T-helper 2 cell treated with Interferon-gamma antibody and Interleukin-4, amounts not matched to agents 100 ng/mL and 5 ng/mL, for 36 hours (primary cell): ENCODE data around the gene BTNL9. TPM values are rescaled to one million over a fixed set of nuclear protein-coding genes. Genes with fewer than 3 reads are reported as not detected.
"Not testable (repeated sequence)": the region's sequence is repeated elsewhere in the genome, so short reads cannot be mapped to it uniquely, and the experiment has no call there.

ENCODE experiments used
- intact Hi-C: fragments of 100-400 bp; cut with micrococcal nuclease; formaldehyde crosslinking; loops from one replicate; pipeline ENCODE4 v1.15.1; 2023
- total RNA-seq: library from RNA; stranded (reverse); gene quantifications from 2 replicates; pipeline ENCODE4 v1.2.3, GENCODE V29; 2022

Gene BTNL9
- total RNA-seq, 1 donor from 2014 or later, result not detected

DNA sequence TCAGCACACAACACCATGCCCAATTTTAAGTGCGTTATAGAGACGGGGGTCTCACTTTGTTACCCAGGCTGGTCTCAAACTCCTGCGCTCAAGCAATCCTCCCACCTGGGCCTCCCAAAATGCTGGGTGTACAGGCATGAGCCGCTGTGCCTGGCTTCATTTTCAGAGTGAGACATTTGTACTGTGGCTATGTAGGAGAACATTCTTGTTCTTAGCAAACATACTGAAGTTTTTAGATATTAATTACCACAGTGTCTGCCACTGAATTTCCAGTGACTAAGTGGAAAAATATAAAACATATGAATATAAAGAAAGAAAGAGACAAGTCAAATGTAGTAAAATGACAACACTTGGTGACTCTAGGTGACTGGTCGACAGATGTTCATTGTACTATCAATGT, 20.9 kb downstream of the BTNL9 start:
- intact Hi-C loops, result no loop called here

DNA sequence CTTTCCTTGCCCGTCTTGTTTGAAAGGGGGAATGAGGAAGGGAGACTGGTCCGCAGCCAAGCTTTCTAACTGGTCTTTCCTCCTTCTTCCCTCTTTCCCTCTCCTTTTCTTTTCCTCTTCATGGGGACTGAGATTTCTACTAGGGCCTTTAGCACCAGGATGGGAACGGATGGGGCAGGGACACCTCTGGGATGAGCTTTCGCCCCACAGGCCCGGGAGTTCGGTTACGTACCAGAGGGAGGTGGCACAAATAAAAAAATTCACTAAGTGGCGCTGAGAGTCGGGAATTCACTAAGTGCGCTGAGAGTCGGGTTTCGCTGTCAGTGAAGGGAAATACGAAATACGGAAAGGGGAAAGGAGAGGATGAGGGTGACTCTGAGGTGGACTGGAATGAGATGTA, 21.6 kb downstream of the BTNL9 start:
- intact Hi-C loops, result no loop called here

DNA sequence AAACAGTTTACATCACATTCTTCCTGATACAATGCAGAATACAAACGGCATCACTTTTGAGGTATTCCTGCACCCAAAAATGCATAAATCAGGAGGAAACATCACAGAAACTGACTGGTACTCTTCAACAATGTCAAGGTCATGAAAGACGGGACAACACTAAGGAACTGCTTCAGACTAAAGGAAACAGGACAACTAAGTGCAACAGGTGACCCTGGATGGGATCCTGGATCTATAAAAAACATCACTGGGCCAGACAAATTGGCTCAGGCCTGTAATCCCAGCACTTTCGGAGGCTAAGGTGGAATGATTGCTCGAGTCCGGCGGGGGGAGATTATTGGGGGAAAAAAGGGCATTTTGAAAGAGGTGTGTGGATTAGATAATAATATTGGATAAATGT, 22.6 kb downstream of the BTNL9 start:
- intact Hi-C loops, result no loop called here

DNA sequence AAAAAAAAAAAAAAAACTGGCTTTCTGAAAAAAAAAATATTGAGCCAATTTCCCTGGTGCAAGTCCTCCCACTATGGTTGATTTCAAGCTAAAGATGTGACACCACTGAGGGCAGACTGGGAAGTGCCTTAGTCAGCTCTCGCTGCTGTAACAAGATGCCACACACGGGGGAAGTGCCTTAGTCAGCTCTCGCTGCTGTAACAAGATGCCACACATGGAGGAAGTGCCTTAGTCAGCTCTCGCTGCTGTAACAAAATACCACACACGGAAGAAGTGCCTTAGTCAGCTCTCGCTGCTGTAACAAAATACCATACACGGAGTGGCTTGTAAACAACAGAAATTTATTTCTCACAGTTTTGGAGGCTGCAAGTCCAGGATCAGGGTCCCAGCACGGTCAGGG, 23.4 kb downstream of the BTNL9 start:
- intact Hi-C loops, result no loop called here

DNA sequence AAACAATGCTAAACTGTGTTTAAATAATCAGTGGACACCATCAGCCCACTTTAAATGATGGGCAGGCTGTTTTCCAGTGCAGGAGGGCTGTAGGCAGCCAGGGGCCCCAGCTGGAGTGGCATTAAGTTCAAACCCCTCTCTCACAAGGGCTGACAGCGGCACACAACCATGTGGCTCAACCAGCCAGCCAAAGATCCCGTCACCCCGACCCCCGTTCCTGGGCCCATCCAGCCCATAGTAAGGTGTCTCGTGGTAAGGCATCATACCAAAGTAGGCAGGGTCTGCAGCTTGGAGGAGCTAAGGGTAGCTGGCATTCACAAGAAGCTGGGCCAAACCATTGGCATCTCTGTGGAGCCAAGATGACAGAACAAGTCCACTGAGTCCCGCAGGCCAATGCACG, 24.9 kb downstream of the BTNL9 start:
- intact Hi-C loops, result no loop called here

DNA sequence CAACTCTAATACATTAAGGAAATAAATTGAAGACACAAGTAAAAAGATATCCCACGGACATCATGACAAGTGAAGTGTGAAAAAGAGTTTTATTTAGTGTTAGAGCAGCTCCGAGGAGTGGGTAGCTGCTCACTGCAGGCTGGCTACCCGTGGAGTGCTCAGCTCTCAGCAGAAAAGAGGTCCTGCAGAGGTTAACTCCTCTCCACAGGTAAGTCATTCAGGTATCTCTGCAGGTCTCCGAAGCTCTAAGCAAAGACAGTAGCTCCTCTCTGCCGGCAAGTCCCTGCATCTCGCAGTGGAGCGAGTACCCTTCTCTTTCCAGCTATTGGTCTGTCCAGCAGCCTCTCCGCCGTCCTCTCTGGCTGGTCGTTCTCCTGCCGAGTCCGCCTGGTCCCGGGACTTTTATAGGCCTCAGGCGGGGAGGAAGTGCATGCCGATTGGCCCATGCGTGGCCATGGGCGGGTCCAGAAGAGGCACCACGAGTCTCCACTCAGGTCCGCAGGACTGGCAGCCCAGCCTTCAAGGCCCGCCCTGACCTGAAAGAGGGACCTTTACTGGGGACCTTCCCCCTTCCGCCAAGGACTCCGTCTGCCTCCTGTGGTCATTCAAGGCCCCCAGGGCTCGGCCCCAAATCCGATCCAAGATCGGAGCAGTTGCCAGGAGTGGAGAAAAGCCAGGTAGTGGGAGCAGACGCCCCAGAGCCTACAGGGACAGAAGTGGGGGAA, 29.9 kb downstream of the BTNL9 start:
- intact Hi-C loops, result no loop called here

DNA sequence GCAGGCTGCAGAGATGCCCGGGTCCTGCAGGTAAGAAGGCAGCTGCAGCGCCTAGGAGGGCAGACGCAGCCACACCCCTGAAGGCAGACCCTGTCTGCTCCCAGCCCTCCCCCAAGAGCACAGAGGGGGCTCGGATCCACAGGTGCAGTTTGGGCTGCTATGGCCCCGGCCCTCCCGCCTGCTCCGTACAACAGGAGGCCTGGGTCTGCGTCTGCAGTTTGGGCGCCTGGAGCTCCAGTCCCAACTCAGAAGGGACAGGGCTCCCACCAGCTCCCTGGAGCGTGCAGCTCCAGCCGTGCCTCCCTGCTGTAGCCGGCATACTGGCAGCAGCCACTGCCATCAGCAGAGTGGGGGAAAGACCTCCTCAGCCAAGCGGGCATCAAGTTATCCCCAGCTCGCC, 30.5 kb downstream of the BTNL9 start:
- intact Hi-C loops, result no loop called here

DNA sequence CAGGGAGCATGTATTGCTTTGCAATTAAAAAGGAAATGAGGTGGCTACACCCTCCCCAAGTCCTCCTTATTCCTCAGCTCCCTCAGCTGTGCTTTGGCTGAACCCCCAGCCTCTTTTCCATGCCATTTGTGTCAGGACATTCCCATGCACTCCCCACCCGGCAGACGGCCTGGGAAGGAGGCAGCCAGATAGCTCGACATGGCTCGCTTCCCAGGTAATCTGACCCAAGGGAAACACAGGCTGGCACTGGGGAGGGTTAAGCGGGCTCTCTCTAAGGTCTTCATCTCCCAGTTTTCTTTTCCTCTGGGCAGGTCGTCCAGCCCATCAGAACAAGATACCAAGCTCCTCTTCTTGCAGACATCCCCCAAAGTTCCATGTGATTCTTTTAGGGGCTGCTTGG, 31.2 kb downstream of the BTNL9 start:
- intact Hi-C loops, result no loop called here

DNA sequence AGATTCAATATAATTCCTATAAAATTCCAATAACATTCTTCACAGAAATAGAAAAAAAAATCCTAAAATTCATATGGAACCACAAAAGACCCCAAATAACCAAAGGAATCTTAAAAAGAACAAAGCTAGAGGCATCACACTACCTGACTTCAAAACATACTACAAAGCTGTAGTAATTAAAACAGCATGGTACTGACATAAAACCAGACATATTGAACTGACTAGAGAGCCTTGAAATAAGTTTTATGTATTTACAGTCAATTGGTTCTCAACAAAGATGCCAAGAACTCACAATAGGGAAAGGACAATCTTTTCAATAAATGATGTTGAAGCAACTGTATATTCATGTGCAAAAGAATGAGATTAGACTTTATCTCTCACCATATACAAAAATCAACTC, 36.9 kb downstream of the BTNL9 start:
- intact Hi-C loops, result no loop called here

DNA sequence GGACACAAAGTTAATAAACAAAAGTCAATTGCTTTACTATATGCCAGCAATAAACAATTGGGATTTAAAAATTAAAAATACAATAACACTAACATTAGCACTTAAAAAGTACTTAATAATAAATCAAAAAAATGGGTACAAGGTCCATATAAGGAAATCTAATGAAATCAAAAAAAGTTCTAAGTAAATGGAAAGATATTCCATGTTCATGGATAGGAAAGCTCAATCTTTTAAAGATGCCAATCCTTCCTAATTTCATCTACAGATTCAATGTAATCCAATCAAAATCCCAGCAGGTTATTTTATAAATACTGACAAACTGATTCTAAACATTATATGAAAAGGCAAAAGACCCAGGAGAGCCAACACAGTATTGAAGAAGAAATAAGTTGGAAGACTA, 41.9 kb downstream of the BTNL9 start:
- intact Hi-C loops, result no loop called here

DNA sequence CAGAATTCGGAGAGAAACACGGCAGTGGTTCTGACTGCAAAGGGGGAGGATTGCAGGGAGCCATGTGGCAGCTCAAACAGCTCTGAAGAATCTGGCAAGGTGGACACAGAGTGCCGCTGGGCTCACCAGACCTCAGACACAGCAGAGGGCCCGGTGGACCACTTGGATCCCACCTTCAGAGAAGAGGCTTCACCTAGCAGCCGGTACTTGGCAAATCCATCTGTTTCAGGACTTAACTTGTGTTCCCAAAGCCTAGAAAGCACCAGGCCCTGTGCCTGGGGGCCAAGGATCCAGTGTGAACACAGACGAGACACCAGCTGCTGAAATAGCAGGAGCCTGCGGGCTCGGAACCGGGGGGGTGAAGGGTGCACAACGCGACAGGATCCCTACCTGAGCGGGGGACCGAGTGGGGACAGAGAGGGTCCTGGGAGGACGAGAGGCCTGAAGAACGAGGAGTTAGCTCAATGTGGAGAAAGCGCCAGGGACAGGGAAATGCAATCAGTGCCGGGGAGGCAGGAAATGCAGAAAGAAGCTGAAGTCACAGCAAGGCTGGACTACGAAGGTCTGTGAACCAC, 44.6 kb downstream of the BTNL9 start:
- intact Hi-C loops, result no loop called here

DNA sequence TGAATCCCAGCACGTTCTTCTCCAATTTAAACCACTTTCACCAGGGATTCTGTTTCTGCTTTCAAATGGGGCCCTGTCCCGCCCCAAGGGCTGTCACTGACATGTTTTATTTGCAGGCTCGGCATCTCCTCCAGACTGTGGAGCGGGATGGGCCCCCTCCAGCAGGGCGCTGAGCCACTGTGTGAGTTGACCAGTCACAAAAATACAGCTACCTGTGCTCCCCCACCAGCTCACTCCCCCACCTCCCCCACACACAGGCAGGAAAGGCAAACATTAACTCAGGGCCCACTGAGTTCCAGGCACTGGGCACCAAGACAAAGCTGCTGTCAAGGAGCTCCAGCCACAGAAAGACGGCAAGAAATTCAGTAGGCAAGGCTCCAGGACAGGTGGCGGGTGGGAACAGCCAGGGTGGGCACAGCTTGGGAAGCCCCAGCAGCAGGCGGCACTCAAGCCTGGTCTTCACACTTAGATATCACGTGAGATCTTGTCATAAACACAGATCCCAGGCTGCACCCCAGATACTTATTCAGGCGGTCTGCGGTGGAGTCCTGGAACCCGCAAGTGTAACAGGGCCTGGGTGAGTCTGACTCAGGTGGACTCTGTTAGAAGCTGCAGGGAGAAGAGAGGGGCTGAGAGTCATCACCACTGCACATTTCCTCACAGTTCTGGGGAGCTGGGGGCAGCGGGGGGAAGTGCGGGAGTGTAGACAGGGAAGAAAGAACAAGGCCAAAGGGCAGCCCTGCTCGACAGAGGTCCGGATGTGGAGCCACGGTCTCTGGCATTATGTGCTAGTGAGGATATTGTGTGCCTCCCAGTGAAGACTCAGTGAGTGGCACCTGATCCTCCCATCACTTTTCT, 46.2 kb downstream of the BTNL9 start:
- intact Hi-C loops, result no loop called here

DNA sequence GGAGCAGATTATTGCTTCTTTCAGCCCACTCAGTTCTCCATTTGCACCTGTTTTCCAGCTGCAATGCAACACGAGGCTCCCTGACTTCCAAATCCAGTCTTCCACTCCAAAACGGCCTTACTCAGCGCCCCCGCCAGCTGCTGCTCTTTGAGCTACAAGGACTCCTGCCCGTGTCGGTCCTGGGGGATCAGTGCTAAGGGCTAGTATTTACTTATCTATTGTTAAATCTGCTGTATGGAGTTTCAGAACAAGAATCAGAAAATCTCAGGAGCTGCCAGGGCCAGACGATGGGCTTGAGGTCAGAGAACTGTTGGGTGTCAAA, 46.8 kb downstream of the BTNL9 start:
- intact Hi-C loops, result no loop called here

DNA sequence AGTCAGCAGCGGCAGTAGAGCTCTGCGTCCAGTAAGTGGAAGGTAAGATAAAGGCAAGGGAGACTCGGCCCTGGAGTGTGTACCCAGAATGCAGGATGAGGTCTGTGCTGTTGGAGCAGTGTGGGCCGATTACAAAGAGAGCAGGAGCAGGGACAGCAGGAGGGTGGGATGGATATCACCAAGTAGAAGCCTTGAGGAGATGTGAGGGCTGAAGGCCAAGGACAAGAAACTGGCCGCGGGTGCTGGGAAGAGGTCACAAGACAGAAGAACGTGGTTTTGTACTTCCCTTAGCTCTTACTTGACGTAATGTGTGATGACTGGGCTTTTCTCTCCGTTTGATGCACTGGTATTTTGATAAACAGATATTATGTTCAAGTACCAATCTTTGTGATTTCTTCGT, 47.2 kb downstream of the BTNL9 start:
- intact Hi-C loops, result no loop called here

DNA sequence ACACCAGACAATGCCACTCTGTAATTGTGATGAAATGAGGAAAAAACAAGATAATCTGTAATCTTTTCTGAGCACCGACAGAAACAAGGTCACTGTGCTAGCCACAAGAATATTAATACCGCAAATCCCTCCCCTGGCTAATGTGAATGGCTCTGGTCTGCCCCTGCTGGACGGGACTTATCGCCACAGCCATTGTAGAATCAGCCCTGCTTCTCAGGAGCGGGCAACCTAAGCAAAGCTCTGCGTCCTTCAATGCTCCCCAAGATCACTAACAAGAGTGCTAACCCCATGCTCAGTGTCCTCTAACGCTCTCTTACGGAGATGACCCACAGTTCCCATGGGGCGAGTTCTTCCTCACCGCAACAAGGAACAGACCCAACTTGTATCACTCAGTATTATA, 48.2 kb downstream of the BTNL9 start:
- intact Hi-C loops, result no loop called here

DNA sequence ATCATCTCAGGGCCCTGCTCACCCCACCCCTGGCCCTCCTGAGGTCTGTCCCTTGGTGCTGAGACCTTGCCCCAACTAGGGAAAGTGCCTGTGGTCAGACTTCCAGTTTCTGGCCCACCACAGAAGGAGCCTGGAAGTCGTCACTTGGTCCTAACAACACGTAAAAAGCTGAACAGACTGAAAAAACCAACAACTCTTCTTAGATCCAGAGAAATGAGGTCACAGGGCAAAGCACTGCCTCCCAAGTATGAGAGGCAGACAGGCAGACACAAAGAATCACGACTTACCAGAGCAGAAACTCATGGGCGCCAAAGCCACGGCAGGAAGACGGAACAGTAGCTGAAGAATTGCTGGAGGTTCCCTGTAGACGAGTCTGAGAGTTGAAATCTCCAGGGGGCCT, 52.4 kb downstream of the BTNL9 start:
- intact Hi-C loops, result no loop called here

DNA sequence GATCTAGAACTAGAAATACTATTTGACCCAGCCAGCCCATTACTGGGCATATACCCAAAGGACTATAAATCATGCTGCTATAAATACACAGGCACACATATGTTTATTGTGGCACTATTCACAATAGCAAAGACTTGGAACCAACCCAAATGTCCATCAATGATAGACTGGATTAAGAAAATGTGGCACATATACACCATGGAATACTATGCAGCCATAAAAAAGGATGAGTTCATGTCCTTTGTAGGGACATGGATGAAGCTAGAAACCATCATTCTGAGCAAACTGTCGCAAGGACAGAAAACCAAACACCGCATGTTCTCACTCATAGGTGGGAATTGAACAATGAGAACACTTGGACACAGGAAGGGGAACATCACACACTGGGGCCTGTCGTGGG, 55.1 kb downstream of the BTNL9 start:
- intact Hi-C loops, result not testable (repeated sequence)

DNA sequence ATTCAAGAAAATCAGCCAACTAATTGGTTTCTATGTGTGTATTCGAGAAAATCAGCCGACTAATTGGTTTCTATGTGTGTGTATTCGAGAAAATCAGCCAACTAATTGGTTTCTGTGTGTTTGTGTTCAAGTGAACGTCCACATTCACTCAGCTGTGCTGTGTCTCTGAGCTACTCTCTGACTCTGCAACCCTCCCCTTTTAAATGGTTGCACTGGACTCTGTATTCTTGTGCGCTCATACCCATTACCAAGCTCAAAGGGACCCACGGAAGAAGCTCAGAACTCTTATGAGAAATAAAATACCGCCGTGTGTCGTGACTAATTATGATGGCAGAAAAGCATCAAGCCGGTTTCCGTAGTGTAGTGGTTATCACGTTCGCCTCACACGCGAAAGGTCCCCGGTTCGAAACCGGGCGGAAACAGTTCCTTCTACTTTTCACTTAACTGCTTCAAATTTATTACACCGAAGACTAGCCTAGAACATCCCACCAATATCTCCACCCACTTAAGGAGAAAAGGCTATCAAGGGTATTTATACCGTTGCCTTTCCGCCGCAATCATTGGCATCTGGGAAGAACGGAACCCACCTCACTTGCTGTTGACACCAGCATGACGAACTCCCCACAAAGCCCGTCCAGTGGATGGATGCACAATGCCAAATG, 56.8 kb downstream of the BTNL9 start:
- intact Hi-C loops, result not testable (repeated sequence)

DNA sequence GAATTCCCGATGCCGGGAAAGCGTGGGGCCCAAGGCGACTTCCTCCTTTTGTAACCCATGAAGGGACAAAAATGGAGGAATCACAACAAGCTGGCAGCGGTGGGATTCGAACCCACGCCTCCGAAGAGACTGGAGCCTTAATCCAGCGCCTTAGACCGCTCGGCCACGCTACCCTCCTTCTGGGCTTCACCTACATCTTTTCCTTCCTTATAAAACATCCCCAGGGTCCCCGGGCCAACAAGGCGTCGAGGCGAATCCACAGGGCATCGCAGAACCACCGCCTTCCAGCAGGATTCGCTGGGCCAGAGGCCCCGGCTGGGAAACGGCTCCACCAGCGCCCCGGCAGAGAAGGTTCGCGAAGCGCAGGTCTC, 57.3 kb downstream of the BTNL9 start:
- intact Hi-C loops, result not testable (repeated sequence)

DNA sequence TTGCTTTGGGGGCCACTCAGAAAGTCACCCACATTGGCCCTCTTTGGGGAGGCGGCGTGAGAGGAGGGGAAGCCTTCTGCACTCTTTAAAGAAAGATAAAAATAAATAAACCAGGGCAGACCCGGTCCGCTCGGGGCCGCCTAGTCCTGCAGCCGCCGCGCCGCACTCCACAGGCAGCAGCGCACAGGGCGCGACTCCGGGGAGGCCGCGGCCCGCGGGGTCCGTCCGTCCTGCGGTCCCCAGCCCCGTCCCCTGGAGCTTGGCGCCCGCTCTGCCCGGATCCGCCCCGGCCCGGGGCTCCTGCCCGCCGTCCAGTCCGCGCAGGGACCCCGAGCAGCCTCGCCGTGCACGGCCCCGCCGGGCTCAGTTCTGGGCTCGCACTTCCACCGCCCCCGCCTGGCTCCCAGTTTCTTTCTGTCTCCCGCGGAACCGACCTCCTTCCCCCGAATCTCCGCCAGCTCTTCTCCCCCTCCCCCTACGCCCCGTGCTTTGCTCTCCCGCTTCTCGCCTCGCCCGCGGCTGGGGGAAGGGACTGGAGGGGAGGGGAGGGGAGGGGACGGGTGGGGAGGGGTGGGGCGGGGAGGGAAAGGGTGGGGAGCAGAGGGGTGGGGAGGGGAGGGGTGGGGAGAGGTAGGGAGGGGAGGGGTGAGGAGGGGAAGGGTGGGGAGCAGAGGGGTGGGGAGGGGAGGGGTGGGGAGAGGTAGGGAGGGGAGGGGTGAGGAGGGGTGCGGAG, 57.9 kb downstream of the BTNL9 start:
- intact Hi-C loops, result not testable (repeated sequence)

DNA sequence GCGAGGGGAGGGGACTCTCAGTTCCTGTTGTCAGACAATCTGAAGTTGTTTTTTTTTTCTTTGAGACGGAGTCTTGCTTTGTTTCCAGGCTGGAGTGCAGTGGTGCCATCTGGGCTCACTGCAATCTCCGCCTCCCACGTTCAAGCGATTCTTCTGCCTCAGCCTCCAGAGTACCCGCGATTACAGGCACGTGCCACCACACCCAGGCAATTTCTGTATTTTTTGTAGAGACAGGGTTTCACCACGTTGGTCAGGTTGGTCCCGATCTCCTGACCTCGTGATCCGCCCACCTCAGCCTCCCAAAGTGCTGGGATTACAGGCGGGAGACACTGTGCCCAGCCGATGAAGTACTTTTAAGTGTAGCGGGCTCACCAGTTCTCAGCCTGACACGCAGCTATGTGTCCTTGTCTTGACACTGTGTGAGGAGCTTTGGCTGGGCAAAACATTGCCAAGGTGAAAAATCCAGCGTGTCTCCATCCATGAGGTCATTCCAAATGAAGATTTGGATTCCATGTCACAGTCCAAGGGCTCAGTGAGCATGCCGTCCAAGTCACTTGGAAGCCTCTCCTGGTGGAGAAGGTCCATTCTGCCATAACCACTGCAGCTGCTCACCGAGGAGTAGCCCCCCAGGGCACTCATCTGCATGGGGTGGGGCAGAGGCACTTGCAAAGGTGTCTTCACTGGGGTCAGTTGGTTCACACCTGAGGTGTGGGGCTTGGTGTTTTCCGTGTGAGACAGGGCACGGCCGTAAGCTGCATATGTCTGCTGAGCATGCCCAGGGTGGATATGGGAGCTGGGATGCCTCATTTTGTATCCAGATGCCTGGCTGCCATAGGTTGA, 58.9 kb downstream of the BTNL9 start:
- intact Hi-C loops, result no loop called here
